Mesenteric fat pad (tissue), 1 donor: ENCODE data around the gene SERPINH1. TPM values are rescaled to one million over a fixed set of nuclear protein-coding genes. Genes with fewer than 3 reads are reported as not detected.

ENCODE experiments used
- DNase-seq: peaks from one replicate; pipeline ENCODE4 v3.0.0-alpha.2; 2020; ENCODE audit warnings: low spot score
- total RNA-seq: library from RNA; stranded (reverse); fragmentation: NEBNext Ultra II Directional; extraction: Animal tissue kit (Norgen Biotek cat#: 25700); gene quantifications from one replicate; pipeline ENCODE4 v1.2.1, GENCODE V29; 2021
- donor health status: DM: yes; HTN: yes; CAD: no.

SERPINH1 gene
- total RNA-seq, 1 donor from 2014 or later, result 309 TPM

DNA sequence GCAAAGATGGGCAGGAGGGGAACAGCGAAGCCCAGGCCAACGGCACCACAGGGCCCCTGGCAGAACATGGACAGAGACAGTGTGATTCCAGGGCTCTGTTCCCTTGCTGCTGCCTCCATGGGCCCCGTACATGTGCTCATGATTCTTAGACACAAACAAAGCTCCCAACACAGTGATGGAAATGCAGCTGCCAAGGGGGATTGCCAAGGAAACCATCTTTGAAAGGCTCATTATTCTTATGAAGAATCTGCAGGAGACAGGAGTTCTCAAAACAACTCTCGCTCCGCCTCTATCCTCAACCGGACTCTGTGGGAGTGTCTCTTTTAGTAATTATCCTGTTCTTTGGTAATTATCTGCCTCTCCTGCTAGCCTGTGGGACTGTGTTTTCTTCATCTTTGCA lies 32.2 kb downstream of the SERPINH1 start:
- no peak for DNase-seq

DNA sequence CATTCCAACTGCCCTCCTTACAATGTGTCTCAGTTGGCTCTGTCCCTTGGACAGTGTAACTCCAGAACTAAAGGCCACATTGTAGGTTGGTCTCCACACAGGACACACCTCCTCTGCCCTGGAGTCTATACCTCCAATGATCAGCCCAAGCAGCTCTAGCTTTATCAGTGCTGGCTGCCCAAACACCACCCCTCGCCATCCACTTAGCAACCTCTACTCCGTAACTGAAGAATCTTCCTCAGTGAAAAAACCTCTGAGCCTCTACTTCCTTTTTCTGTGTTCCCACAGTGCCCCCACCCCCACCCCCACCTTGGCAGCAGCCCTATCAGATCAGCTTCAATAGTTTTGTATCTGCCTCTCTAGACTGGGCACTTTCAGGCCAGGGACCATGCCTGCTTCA lies 33.4 kb downstream of the SERPINH1 start:
- DNase-seq, result no peak

DNA sequence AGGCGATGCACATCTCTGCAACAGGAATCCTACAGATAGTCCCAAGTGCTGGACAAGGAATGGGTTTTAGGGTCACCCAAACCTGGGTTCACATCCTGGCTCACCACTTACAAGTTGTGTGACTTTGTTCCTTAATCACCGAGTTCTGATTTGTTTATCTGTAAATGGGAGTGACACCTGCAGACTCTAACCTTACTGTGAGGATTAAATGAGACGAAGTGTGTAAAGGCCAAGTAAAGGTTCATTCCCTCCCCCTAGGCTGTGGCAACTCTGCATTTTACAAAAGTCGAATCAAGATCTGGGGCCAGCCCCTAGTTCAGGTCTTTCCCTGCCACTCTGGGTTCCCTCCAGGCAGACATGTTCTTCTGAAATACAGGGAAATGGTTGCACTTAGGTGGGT lies 34.9 kb downstream of the SERPINH1 start:
- no peak for DNase-seq

- no peak for DNase-seq
Measured at GRCh38 chr11:75597636-75598035, 35.6 kb downstream of the SERPINH1 start.

DNA sequence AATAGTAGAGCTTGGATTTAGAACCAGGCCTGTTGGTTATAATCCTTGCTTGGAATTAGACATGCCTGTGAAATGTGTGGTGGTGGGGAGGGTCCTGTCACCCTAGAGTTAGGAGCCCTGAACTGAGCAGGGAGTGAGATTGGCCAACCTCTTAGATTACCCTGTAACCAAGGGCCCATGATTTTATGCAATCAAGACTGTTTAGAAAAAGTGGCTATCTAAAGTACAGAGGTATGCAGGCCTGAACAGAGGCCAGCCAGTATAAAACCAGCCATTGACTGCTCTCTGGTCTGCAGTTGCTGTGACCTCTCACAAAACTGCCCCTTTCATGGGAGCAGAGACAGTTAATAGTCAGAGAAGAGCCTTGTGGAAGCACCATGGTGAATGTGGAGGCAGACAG lies 36.2 kb downstream of the SERPINH1 start:
- no peak for DNase-seq

DNA sequence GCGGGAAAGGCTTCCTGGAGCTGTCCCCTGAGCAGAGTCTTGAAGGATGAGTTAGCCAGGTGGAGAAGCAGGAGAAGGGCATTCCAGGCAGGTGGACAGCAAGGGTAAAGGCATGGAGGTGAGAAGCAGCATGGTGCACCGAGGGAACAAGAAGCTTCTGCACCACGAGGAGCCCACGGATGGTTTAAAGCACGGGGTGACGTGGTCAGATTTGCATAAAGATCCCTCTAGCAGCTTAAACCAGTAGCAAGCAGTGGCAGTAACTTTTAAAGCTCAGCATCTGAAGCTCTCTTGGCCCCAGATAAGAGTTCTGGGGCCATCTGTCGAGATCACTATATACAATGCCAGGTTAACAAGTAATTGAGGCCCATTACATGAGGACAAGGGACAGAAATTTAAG lies 36.8 kb downstream of the SERPINH1 start:
- no peak for DNase-seq

DNA sequence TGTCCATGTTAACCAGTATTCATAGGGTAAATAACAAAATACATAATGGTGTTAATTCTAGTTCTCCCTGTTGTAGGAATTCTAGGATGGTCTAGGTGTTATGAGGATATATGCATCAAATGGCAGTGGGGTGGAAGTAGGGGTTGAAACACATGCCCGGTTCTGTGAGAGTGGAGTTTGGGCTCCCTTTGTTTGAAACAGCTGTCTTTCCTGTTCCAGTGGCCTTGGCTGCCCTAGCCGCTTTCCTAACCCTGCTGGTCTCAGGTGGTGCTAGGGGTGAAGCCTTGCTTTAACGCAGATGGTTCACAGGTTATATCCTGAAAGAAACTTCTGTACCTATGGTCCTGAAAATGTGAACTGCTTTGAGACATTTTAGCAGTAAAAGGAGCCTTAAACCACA lies 38.3 kb downstream of the SERPINH1 start:
- DNase-seq, result no peak

DNA sequence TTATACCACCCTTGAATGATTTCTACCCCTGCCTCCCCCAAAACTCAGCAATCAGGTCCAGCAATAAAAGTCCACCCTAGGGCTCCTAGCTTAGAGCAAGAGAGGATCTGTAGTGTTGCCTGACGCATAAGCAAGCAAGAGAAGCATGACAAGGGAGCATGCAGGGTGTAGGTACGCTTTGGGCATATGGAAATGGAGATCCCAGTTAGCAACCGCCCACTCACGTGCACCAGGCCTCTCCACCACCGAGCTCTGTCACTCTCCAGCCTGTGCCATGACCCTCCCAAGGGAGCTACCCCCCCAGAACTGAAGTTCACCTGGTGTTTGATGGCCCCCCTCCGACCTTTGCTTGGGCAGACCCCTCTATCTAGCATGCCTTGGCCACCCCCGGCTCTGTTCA lies 39.4 kb downstream of the SERPINH1 start:
- DNase-seq, result no peak

GRCh38 chr11:75602951-75603350 lies 40.9 kb downstream of the SERPINH1 start:
- DNase-seq, result no peak

DNA sequence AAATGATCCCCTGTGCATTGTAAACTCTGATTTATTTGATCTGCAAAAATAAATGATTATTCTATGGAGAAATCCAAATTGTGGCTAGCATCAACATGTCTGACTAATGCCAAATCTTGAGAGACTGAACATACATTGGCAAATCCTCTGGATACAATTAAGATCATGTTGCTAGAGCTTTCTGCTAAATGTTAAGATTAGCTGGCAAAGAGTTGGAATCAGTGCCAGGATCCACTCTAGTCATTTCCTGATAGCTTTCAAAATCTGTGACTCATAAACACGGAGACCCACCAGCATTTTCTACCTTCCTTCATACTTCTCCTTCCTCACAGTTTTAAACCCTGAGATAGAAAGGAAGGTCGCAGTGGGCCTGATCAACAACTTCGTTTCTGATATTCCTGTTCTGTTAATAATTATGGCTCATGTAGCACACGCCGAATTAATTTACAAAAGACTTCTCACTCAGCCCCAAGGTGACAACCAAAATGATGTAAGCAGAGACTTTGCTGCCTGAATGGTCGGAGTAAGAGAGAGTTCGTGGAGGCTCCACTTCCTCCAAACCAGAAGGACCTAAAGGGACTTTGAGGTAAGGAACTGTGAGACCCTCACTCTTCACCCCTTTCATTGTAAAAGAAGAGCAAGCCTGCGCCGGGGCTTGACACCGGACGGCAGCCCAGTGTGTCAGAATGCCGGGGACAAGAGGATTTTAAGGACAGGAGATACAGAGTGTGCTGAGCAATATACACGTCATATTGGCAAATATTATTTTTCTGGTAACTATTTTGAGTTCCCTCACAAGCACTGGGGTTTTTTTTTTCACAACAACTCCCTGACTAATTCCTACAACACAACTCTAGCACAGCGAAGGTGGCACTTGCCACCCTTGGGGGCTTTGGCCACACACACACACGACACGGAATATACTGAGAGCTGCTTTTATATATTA lies 42.0 kb downstream of the SERPINH1 start:
- DNase-seq, result no peak

DNA sequence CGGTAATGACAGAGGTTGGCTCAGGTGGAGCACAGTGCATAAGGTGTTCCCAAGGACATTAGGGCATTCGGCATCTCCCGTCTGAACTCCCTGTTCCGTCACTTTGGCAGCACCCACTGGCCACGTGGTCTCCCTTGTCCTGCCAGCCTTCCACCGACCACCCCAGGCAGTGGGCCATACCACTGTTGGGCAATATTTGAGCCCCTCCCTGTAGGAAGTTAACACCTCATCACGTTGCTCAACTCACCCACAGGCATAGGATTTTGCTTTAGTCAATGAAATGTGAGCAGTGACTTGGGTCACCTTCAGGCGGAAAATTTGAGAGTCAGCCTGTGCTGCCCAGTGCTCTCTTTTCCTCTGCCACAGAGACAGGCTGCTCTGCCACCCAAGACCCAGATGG lies 44.0 kb downstream of the SERPINH1 start:
- no peak for DNase-seq

GRCh38 chr11:75611823-75612222 lies 49.8 kb downstream of the SERPINH1 start:
- no peak for DNase-seq

DNA sequence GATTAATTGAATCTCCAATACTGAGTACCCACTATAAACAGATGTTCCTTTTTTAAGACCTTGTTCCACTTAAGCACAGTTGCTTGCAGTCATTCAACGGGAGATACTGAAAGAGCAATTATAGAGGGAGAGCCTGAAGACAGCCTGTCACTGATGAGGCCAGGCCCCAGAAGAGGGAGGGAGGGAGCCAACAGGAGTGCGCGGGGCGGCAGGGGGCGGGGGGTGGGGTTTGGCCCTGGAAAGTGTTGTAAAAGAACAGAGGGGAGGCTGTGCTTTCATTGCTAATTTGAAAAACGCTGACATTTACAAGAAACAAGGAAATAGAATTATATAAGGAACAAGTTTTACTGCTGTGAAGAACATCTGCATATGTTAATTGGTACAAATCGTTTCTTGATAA lies 53.7 kb downstream of the SERPINH1 start:
- no peak for DNase-seq

- DNase-seq, result no peak
Measured at GRCh38 chr11:75616281-75616680, 54.2 kb downstream of the SERPINH1 start.

Other genes starting within 250 kb of the SERPINH1 start
- 112 TPM for gene ARRB1, start 210.6 kb upstream of the SERPINH1 start, total RNA-seq
- gene RPS3, start 162.7 kb upstream of the SERPINH1 start, total RNA-seq, result 1,433 TPM
- 0.61 TPM for gene KLHL35, start 129.1 kb upstream of the SERPINH1 start, total RNA-seq
- gene GDPD5, start 36.3 kb upstream of the SERPINH1 start, total RNA-seq, result 46.2 TPM
- 4.8 TPM for gene MAP6, start 106.8 kb downstream of the SERPINH1 start, total RNA-seq
- 0.32 TPM for gene MOGAT2, start 155.6 kb downstream of the SERPINH1 start, total RNA-seq
- gene DGAT2, start 206.5 kb downstream of the SERPINH1 start, total RNA-seq, result 337 TPM